Liver (tissue), 3 donors: Measurements from ENCODE around the gene SGIP1.

ENCODE experiments used
- ATF3 ChIP-seq: IDR thresholded peaks from 2 replicates; pipeline ENCODE4 v1.6.1; 2016; ENCODE audit warnings: antibody characterized with exemption
- CTCF ChIP-seq: fragments of 150-350 bp; IDR thresholded peaks from 2 replicates; pipeline ENCODE4 v1.5.1; 2017; ENCODE audit warnings: improper control_type of control experiment, low read depth, low read length; ENCODE audit not compliant: missing input control
- EGR1 ChIP-seq, 2 donors: IDR thresholded peaks; 2 replicates each; pipeline ENCODE4 v1.6.1; 2016 to 2018; ENCODE audit warnings: antibody characterized with exemption in 2 of 2, low read depth in 2 of 2
- JUND ChIP-seq, 2 donors: IDR thresholded peaks; 2 replicates each; pipeline ENCODE4 v1.6.1; 2016; ENCODE audit warnings: antibody characterized with exemption in 2 of 2
- MAX ChIP-seq: IDR thresholded peaks from 2 replicates; pipeline ENCODE4 v1.6.1; 2016; ENCODE audit warnings: antibody characterized with exemption
- NR2F2 ChIP-seq: IDR thresholded peaks from 2 replicates; pipeline ENCODE4 v1.6.1; 2016; ENCODE audit warnings: antibody characterized with exemption
- REST ChIP-seq: IDR thresholded peaks from 2 replicates; pipeline ENCODE4 v1.6.1; 2016; ENCODE audit warnings: antibody characterized with exemption, mild to moderate bottlenecking
- SP1 ChIP-seq: IDR thresholded peaks from 2 replicates; pipeline ENCODE4 v1.6.1; 2018; ENCODE audit warnings: antibody characterized with exemption, mild to moderate bottlenecking
- TAF1 ChIP-seq: conservative IDR thresholded peaks from 2 replicates; pipeline ENCODE4 v1.6.1; 2016; ENCODE audit warnings: antibody characterized with exemption, mild to moderate bottlenecking
- ZBTB33 ChIP-seq: IDR thresholded peaks from 2 replicates; pipeline ENCODE4 v1.6.1; 2016; ENCODE audit warnings: antibody characterized with exemption
- donor health status: healthy.
- donor health status: healthy.

GRCh38 chr1:66599899-66600737, 66.2 kb downstream of the SGIP1 start:
- TF ChIP-seq CTCF = no peak
- TF ChIP-seq MAX = no peak
- TF ChIP-seq EGR1 (IDR thresholded peaks at IDR 0.05; ENCODE audit: low read depth in 2 of 2) = no peak
- no peak for TF ChIP-seq TAF1
- TF ChIP-seq SP1 = no peak
- no peak for TF ChIP-seq NR2F2
- no peak for TF ChIP-seq REST
- no peak for TF ChIP-seq ATF3
- no peak for TF ChIP-seq ZBTB33
- TF ChIP-seq JUND (IDR thresholded peaks at IDR 0.05) = no peak
